Skeletal muscle cell (primary cell): ENCODE measurements around the gene CHAD.
"Not testable (repeated sequence)": the region's sequence is repeated elsewhere in the genome, so short reads cannot be mapped to it uniquely, and the experiment has no call there.

ENCODE experiments used
- DNase-seq: peaks from one replicate; pipeline ENCODE4 v3.0.0-alpha.2; 2010; ENCODE audit warnings: low read depth
- H3K4me3 ChIP-seq: 2 replicates; pipeline ENCODE4 v1.5.1; 2011; ENCODE audit warnings: low read depth, mild to moderate bottlenecking, control low read depth, low read length, moderate library complexity

Gene CHAD

GRCh38 chr17:50440172-50440837, 28.4 kb downstream of the CHAD start:
- DNase-seq, result no peak
- H3K4me3 ChIP-seq, result no peak overlapping the region

GRCh38 chr17:50439008-50439407, 29.7 kb downstream of the CHAD start:
- H3K4me3 ChIP-seq, result no peak overlapping the region
- no peak for DNase-seq

- no peak for DNase-seq
- H3K4me3 ChIP-seq, result no peak overlapping the region
Observed at GRCh38 chr17:50437409-50437808, 31.3 kb downstream of the CHAD start.

- no peak for DNase-seq
- no peak overlapping the region for H3K4me3 ChIP-seq
Observed at GRCh38 chr17:50432125-50432762, 36.4 kb downstream of the CHAD start.

GRCh38 chr17:50430821-50431618, 37.7 kb downstream of the CHAD start:
- H3K4me3 ChIP-seq, result no peak overlapping the region
- DNase-seq, result no peak

GRCh38 chr17:50429793-50430192, 38.9 kb downstream of the CHAD start:
- no peak overlapping the region for H3K4me3 ChIP-seq
- DNase-seq, result no peak

GRCh38 chr17:50428831-50429424, 39.8 kb downstream of the CHAD start:
- no peak for DNase-seq
- no peak overlapping the region for H3K4me3 ChIP-seq

- not testable (repeated sequence) for DNase-seq, H3K4me3 ChIP-seq
Observed at GRCh38 chr17:50428126-50428525, 40.6 kb downstream of the CHAD start.

GRCh38 chr17:50426814-50427787, 41.6 kb downstream of the CHAD start:
- DNase-seq, result no peak
- H3K4me3 ChIP-seq, result peak overlapping the region; percentile 65

- no peak for DNase-seq
- peak overlapping the region; percentile 65 for H3K4me3 ChIP-seq
Observed at GRCh38 chr17:50426472-50426782, 42.3 kb downstream of the CHAD start.

- peak within 1 kb of the TSS; percentile 65 for H3K4me3 ChIP-seq
Observed at GRCh38 chr17:50425682-50426471, 42.8 kb downstream of the CHAD start, which contains the start of gene ACSF2. ACSF2 (plus strand) TSS chr17:50426218; CDS start chr17:50426262, 44 bp downstream.

GRCh38 chr17:50424996-50425681, 43.5 kb downstream of the CHAD start:
- H3K4me3 ChIP-seq, result peak overlapping the region; percentile 65
- no peak for DNase-seq

More at GRCh38 chr17:50425682-50426471, 42.8 kb downstream of the CHAD start, which contains the start of gene ACSF2:
- DNase-seq, result no peak

GRCh38 chr17:50424246-50424995, 44.3 kb downstream of the CHAD start:
- DNase-seq, result no peak
- no peak overlapping the region for H3K4me3 ChIP-seq

GRCh38 chr17:50423553-50424159, 45.0 kb downstream of the CHAD start:
- peak; percentile 85 for DNase-seq
- no peak overlapping the region for H3K4me3 ChIP-seq

- H3K4me3 ChIP-seq, result no peak overlapping the region
- no peak for DNase-seq
Observed at GRCh38 chr17:50422738-50423137, 45.9 kb downstream of the CHAD start.

- DNase-seq, result no peak
- H3K4me3 ChIP-seq, result no peak overlapping the region
Observed at GRCh38 chr17:50421308-50422051, 47.2 kb downstream of the CHAD start.
